GM23248 (cell line): ENCODE measurements around the gene PLA2G2F.

ENCODE experiments used
- EZH2 ChIP-seq: fragments of 200-600 bp; sonication (generic); IDR thresholded peaks from 2 replicates; pipeline ENCODE4 v1.6.1; 2018; ENCODE audit warnings: antibody characterized with exemption, mild to moderate bottlenecking; ENCODE audit not compliant: insufficient read depth, poor library complexity, severe bottlenecking
- EZH2phosphoT487 ChIP-seq: fragments of 200-600 bp; sonication (generic); IDR thresholded peaks from 2 replicates; pipeline ENCODE4 v1.6.1; 2018; ENCODE audit warnings: antibody characterized with exemption, moderate library complexity, mild to moderate bottlenecking, low read depth; ENCODE audit not compliant: insufficient read depth

DNA sequence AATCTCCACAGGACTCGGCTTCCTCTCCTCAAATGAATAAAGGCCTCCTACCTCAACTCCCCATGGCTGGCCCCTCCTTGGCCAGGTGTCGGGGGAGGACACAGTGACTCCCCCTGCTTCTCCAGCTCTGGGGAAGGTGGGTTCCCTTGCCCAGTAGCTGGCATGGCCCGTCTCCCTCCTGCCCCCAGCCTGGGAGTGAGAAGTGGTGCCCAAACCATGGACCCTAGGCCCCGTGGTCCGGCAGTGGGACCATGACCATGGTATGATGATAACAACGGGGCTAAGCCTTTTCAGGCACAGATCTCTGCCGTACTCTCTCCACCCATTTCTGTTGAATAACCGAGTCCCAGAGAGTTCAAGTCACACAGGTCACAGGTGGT is 11.2 kb downstream of the PLA2G2F start:
- TF ChIP-seq EZH2 (no peak), EZH2phosphoT487 (no peak)
